ENCODE results near the gene JRKL.
A peak's percentile ranks its signal among the peaks of the same experiment; 100 is the strongest.

The JRKL gene

DNA sequence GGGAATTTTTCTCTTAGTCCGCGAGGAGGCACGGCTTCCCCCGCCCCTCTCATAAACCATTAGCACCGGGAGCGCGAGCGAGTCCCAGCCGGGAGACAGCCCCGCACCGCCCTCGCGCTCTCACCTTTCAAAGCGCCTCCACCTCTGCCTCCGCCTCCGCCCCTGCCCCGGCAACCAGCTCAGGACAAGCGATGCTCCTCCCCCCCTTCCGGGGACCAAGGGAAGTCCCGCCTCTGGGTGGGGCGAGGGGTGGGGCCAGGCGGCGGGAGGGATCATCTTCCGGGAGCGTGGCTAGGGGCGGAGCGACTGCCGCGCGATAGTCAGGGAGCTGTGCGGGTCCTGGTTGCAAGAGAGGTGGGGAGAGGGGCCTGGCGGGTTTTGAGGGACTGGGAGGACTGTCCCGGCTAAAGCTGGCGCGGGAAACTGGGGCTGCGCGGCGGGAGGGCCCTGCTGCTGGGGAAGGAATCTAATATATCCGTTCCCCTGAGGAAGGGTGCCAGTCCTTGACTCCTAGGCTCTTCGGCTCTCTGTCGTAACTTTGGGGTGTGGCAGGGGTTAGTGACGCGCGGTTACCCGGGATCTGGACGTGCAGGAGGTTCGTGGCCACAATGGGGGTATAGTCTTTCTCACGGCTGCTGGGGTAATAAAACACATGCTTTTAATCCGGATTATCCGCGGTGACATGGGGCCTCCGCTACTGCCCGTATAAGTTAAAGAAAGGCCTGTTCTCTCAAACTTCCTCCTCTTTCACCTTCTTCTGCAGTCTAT, at the start of gene JRKL, which contains the start of gene CCDC82:
JRKL (plus strand) TSS at position 294 of the 768 bp plus-strand sequence. CDS start 637 bp downstream, outside the sequence.
CCDC82 (minus strand) TSS at position 193 of the 768 bp plus-strand sequence. CDS start 5,165 bp downstream, outside the sequence.
- DNase-seq (ENCODE audit: low read depth) = peak; percentile 97

- no peak for DNase-seq (ENCODE audit: low read depth)
Measured at GRCh38 chr11:96340555-96340885, 49.3 kb upstream of the JRKL start.

GRCh38 chr11:96341211-96342013, 48.4 kb upstream of the JRKL start:
- DNase-seq (ENCODE audit: low read depth) = peak; percentile 61

DNA sequence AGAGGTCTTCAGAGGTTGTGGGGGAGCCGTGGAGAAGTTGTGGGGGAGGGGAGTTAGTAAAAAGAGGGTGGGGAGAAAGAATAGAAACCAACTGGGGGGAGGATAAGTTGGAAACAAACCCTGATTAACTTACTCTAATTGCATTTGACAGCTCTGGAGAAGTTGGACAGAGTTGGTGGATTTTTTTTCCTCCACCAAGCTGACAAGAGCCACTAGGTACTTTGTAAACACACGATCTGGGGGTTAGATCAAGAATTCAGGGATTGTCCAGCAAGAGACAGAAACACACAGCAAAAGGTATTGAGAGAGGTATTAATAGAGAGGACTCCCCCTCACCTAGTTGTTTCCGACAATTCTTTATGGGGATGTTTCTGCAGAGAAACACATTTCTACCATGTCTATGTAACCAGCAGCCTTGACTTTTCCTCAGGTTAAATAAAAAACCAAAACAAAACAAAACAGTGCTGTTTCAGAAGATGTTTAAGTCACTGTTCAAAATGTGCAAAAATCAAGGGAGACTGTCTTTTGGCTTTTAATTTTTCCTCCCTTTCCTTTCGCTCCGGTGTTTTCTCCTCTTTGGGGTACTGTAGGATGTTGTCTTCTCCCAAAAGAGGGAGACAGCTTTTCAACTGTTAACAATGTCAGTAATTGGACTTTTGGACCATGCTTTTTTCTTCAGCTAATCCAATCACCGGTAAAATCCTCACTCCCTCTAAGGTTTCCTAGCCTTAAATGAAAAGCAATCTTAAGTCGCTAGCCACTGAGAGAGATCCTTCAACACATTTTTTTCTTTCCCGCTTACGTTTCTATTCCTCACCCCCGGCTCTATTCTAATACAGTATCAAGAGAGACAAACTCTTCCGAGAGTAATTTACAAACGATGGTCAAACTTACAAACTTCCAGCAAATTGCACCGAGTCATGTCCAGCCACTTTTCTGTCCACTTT, 47.5 kb upstream of the JRKL start:
- DNase-seq (ENCODE audit: low read depth) = no peak

DNA sequence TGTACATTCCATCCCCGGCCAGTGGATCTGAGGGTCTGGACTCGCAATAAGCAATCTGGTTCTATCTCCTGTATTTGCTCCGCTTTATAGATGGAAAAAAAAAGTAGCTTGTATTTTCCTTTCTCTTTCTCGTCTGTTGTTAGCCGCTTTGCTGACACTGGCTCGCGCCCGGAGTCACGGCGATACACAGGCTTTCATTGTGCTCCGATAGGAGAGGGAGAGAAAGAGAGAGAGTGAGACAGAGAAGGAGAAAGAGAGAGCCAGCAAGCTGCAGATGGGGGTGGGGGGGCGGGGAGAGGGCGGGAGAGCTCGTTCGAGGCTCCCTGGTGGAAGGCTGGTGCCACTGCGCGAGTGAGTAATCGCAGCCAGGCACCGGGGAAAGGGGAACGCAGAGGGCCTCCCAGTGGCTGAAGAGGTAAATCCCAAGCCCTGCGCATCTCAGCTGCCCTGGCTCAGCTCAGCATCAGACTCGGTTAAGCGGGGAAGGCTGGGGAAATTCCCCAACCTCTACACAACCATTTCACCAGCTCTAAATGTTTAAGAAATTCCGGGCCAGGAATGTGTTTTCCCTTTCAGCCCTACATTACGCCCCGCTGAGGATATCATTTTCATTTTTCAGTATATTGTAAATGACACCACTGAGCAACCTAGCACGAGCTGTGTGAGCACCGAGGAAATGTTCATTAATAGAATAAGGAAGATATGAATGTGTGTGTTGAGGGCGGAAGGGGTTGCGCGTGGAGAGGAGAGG, 46.7 kb upstream of the JRKL start, which contains the start of gene MAML2:
MAML2 (minus strand) TSS at position 235 of the 751 bp plus-strand sequence. CDS start 1,300 bp downstream, outside the sequence.
- peak; percentile 83 for DNase-seq (ENCODE audit: low read depth)

GRCh38 chr11:96356848-96357247, 33.0 kb upstream of the JRKL start:
- no peak for DNase-seq (ENCODE audit: low read depth)

GRCh38 chr11:96357794-96358193, 32.0 kb upstream of the JRKL start:
- no peak for DNase-seq (ENCODE audit: low read depth)

GRCh38 chr11:96358321-96358720, 31.5 kb upstream of the JRKL start:
- DNase-seq (ENCODE audit: low read depth) = no peak

GRCh38 chr11:96361778-96362177, 28.0 kb upstream of the JRKL start:
- no peak for DNase-seq (ENCODE audit: low read depth)

DNA sequence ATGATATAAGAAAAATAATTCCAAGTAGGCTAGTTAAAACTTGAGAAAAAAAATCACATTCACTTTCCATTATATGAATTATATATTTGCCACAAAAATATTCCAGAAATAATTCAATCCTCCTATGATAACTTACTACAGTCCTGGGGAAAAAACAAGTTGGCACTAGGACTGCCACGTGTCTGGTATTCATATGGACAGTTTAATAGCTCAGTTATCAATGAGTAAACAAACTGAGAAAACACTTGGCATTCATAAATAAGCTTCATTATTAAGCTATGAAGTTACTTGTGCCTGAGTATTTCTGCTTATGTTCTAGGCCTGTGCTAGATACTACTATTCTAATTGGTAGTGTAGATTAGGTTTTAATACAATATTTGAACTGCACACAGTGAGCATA, 24.3 kb upstream of the JRKL start:
- DNase-seq (ENCODE audit: low read depth) = no peak

- no peak for DNase-seq (ENCODE audit: low read depth)
Measured at GRCh38 chr11:96366024-96366423, 23.8 kb upstream of the JRKL start.

DNA sequence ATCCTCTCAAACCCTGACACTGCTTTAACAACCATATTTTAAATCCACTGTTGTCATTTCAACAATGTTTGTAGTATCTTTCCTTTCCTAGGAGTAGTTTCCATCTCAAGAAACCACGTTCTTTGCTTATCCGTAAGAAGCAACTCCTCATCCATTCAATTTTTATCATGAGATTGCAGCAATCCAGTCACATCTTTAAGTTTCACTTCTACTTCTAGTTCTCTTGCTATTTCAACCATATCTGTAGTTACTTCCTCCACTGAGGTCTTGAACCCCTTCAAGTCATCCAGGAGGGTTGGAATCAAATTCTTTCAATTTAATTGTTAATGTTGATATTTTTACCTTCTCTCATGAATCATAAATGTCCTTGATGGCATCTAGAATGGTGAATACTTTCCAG, 22.5 kb upstream of the JRKL start:
- no peak for DNase-seq (ENCODE audit: low read depth)

- DNase-seq (ENCODE audit: low read depth) = no peak
Measured at GRCh38 chr11:96373826-96374225, 16.0 kb upstream of the JRKL start.

- no peak for DNase-seq (ENCODE audit: low read depth)
Measured at GRCh38 chr11:96376796-96377195, 13.0 kb upstream of the JRKL start.

DNA sequence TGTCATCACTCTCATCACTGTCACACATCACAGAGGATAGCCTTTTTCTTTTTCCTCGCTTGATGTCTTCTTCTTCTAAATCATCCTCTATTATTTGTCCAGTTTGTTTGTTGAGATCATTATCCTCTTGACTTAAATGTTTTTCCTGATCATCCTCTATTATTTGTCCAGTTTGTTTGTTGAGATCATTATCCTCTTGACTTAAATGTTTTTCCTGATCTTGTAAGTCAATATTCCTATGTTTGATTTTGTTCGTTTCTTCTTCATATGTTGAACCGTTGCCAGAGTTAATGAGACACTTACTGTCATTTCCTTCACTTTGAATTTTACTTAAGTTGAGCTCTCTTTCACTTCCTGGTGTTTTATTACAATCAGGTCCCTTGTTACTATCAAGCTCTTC, 5.7 kb upstream of the JRKL start:
- no peak for DNase-seq (ENCODE audit: low read depth)

DNA sequence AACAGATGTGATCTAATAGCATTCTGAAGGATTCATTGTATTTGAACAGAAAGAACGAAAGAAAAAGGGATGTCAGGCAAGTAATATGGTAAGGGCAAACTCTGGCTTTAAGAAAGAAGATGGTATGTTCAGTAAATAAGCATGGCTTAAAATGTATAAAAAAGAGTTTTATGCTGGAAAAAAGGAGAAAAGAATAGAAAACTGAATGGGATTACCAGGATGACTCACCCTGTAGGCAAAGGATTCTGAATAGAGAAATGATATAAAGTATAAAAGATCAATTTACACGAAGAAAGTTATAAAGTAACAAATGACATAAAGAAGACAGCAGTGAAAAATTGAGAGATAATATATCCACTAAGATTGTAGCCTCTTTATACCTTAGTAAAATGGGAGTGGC, 4.6 kb upstream of the JRKL start:
- no peak for DNase-seq (ENCODE audit: low read depth)

DNA sequence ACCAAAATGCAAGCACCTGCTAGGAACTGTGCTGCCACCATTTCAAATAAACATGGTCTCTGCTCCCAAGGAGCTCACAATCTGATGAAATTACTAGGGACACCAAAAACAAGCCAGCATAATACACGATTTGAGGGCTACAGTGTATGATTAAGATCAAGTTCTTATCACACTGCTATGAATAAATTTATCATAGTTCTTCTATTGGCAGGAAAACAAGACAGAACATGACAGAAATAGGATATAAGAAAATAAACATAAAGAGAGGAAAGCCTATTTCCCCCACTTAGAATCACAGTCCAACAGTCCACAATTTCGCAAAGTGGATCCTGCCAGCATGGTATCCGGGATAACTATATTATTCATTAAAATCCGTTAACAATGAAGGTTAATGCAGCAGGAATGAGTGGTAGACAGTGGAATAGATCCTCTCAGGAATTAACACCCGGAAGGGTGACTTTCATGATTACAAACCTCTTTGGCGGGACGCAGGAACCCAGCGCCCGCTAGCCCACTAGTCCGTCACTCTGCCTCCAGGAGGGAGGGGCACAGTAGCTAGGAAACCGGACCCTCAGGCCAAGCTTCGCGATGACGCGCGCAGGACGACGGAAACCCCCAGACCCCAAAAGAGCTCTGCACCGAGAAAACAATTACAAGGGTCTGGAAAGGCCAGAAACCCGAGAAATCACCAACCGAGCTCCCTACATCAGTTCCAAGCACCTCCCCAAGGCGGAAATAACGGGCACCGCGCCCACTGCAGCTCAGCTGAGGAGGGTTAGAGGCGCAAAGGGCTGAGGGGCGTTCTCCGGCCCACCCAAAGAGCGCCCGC, 708 bp upstream of the JRKL start:
- no peak for DNase-seq (ENCODE audit: low read depth)

DNA sequence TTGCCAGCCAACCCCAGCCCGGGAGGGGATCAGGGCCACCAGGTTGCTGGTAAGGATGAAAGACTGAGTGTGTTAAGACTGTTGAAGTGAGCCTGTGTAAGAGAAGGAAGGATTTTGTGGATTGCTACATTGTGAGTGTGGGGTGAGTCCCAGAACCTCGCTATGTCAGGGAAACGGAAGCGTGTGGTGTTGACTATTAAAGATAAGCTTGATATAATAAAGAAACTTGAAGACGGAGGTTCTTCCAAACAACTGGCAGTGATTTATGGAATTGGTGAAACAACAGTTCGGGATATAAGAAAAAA, 627 bp downstream of the JRKL start:
- DNase-seq (ENCODE audit: low read depth) = no peak

GRCh38 chr11:96391698-96392307, 2.0 kb downstream of the JRKL start:
- DNase-seq (ENCODE audit: low read depth) = no peak

GRCh38 chr11:96393753-96394348, 4.0 kb downstream of the JRKL start:
- no peak for DNase-seq (ENCODE audit: low read depth)

Data from activated T-helper 1 cell treated with Interleukin-2 at 50 U/mL for 16 hours (primary cell).